Testis (tissue), 2 donors: ENCODE measurements around the gene BECN2.

Experiments used
- POLR2A ChIP-seq: fragments of 450-650 bp; IDR thresholded peaks from one replicate; pipeline ENCODE4 v1.6.1; 2017; ENCODE audit warnings: antibody characterized with exemption, mild to moderate bottlenecking, moderate library complexity
- TF ChIP-seq, protein P1 (sequence below), 3 experiments: fragments of 450-650 bp in 2 of 3; fragments of 200-600 bp in 1 of 3; sonication (generic) in 1 of 3; IDR thresholded peaks; one replicate each; pipeline ENCODE4 v1.5.1; 2016 to 2019; ENCODE audit warnings: antibody characterized with exemption in 3 of 3, mild to moderate bottlenecking in 2 of 3, moderate library complexity in 1 of 3

GRCh38 chr1:241976229-241976628 is 18.7 kb downstream of the BECN2 start:
- no peak for TF ChIP-seq POLR2A
- TF ChIP-seq, protein P1, sequence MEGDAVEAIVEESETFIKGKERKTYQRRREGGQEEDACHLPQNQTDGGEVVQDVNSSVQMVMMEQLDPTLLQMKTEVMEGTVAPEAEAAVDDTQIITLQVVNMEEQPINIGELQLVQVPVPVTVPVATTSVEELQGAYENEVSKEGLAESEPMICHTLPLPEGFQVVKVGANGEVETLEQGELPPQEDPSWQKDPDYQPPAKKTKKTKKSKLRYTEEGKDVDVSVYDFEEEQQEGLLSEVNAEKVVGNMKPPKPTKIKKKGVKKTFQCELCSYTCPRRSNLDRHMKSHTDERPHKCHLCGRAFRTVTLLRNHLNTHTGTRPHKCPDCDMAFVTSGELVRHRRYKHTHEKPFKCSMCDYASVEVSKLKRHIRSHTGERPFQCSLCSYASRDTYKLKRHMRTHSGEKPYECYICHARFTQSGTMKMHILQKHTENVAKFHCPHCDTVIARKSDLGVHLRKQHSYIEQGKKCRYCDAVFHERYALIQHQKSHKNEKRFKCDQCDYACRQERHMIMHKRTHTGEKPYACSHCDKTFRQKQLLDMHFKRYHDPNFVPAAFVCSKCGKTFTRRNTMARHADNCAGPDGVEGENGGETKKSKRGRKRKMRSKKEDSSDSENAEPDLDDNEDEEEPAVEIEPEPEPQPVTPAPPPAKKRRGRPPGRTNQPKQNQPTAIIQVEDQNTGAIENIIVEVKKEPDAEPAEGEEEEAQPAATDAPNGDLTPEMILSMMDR (IDR thresholded peaks at IDR 0.05) = no peak
